ENCODE data around the gene GRIK4.

The GRIK4 gene

GRCh38 chr11:120675171-120675570 is 163.6 kb downstream of the GRIK4 start:
- no peak for DNase-seq (ENCODE audit: low read depth in 2 of 2)

GRCh38 chr11:120676991-120677390 is 165.4 kb downstream of the GRIK4 start:
- DNase-seq (ENCODE audit: low read depth in 2 of 2) = no peak

DNA sequence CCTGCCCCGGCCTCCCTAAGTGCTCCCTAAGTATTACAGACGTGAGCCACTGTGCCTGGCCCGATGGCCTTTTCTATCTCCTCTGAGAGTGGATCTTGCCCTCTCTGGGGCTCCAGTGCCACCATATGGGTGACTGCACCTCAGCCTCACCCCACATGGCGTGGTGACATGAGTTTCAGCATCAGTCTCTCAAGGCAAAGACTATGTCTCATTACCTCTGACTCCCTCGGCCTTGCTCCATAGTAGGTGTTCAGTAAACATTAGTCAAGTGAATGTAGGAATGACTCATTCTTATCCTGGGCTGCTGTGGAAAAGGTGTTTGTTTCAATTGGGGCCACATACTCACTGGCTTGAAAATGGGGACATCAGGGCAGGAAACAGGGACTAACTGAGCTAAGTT is 168.8 kb downstream of the GRIK4 start:
- no peak for DNase-seq (ENCODE audit: low read depth in 2 of 2)

DNA sequence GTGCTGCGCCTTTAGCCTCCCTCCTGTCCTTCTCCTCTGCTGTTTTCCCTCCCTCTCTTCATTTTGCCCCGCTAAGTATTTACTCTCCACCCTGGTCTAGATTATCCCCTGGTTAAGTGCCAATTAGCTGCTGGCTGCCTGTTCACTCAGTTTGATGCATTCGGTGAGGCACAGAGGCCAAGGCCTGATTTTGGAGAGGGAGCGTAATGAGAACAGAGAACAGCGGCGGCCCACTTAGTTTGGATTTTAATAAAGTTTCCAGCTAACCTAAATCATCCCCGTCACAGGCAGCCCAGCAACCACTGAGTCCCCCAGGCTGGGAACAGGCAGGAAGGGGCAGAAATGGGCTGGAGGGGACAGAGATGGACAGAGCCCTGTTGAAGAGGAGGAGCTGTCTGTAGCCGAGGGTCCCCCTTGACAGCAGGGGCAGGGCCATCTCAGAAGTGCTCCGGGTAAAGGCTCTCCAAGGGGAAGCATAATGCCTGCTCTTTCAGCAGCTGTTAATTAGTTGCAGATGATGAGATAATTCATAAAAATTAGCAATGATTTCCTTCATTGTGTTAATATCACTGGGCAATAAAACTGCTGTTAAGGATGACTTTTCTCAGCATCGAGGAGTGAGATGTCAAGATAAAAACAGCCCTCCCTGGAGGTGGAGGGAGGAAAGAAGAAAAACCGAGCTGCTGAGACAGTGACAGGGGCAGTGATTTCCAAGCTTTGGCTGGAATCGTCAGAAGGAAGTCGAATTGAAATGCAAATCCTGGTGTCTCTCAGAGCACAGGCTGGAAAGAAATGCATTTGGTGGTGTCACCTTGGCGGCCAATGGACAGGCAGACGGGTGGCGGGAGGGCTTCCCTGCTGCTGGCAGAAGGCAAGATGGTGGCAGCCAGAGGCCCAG is 170.1 kb downstream of the GRIK4 start:
- no peak for DNase-seq (ENCODE audit: low read depth in 2 of 2)

DNA sequence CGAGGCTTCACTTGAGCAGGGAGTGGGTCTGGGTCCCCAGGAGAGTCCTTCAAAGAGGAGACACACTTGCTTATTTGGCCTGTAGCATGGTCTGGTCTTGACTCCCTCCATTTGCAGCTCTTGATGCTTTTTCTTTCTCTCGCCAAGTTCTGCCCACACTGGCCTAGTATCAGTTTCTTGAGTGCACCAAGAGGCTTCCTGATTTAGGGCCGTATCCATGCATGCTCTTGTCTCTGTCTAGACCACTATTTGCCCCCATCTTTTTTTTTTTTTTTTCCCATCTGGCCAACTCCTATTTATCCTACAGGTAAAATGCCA is 170.7 kb downstream of the GRIK4 start:
- no peak for DNase-seq (ENCODE audit: low read depth in 2 of 2)

- peak in 1 of 2 experiments; percentile 16 for DNase-seq (ENCODE audit: low read depth in 2 of 2)
These were observed 171.3 kb downstream of the GRIK4 start for GRCh38 chr11:120682866-120683265.

- no peak for DNase-seq (ENCODE audit: low read depth in 2 of 2)
These were observed 175.0 kb downstream of the GRIK4 start for GRCh38 chr11:120686516-120686915.

DNA sequence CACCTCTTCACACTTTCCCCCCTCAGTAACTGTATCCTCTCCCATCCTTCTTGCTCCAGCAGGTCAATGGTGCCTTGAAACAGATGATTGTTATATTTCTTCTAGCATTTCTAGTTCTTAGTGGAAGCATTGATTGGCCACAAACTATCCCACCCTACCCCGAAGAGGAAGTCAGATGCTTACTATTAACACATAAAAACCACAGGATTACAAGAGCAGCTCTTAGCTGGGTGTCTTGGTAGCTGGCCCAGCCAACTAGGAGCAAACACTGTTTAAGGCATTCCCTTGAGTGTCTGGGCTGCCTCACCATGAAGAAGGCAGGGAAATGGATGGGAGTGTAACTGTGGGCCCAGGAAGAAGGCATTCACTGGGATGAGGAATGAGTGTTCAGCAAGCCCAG is 176.6 kb downstream of the GRIK4 start:
- no peak for DNase-seq (ENCODE audit: low read depth in 2 of 2)

- no peak for DNase-seq (ENCODE audit: low read depth in 2 of 2)
These were observed 178.2 kb downstream of the GRIK4 start for GRCh38 chr11:120689596-120690275.

- DNase-seq (ENCODE audit: low read depth in 2 of 2) = no peak
These were observed 178.9 kb downstream of the GRIK4 start for GRCh38 chr11:120690406-120690805.

DNA sequence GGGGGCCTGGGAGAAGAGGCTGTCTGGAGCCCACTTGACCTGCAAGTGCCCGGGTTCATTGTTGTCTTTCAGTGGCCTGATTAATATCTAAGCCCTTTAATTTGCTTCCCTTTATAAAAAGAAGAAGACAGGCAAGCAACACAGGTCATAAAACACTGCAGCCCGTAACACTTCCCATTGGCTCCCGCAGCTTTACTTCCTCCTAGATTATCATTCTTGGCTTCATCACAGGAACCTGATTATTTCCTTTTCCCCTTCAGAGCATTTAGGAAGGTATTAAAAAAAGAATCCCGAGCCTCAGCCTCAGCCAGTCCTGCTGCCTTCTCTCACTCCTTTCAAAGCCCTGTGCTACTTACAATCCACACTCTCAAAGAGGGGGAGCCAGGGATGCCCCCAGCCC is 183.2 kb downstream of the GRIK4 start:
- no peak for DNase-seq (ENCODE audit: low read depth in 2 of 2)

- DNase-seq (ENCODE audit: low read depth in 2 of 2) = no peak
These were observed 183.9 kb downstream of the GRIK4 start for GRCh38 chr11:120695426-120695825.

DNA sequence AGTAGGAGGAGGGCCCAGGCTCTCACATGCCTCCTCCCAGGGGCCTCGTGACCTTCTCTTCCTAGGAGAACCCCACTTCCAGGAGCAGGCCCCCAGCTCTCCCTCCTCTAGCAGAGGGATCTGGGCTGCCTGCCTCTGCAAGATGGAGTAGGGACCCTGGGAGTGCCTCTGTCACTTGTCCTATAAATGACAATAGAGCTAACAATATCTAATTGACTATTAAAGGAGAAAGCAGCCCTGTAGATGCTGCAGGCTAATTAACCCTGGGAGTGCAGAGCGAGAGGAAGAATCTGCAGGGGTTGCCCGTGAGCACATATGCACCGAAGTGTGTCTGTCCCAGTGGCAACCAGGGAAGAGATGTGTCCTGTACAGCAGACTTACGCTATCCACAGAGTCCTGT is 184.4 kb downstream of the GRIK4 start:
- no peak for DNase-seq (ENCODE audit: low read depth in 2 of 2)

DNA sequence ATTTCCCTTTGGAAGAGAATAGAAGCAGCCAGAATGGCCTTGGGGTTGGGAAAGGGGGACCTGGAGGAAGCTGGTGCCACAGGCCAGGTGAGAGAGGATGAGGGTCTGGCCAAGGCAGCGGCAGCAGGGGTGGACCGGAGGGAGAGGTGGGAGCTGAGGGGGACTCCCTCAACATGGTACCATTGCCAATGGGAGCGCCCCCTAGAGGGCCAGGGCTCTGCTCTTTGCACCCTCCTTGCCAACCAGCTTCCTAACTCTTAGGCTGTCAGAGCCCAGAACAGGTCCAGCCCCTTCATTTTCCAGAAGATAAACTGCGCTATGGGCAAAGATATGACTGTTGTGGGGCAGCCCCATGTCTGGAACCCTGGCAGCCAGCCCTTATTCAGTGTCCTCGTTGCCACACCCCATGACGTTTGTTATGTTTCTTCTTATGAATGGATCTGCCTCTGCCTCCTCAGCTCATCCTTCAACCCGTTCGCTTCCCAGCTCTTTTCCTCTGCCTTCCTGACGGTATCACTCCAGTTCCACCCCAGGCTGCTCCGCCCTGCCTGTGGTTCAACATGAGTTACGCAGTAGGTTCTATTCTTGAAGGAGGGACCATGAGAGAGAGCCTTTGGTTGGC is 185.2 kb downstream of the GRIK4 start:
- no peak for DNase-seq (ENCODE audit: low read depth in 2 of 2)

DNA sequence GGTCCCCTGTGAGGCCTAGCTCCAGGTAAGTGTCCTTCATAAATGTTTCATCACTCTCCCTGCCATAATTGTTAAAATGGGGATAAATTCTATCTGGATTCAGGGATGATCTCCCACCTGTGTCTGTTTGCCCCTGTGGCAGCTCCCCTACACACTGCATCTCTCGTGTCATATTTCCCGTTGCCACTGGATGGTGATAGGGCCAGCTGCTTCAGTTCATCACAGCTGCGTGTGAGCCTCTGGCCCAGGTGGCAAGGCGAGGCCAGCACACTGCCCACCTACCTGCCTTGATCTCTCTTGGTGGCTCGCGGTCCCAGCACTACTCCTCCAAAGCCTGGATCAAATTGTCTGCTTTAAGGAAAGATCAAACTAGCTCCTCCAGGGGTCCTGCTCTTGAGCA is 187.4 kb downstream of the GRIK4 start:
- DNase-seq (ENCODE audit: low read depth in 2 of 2) = no peak

DNA sequence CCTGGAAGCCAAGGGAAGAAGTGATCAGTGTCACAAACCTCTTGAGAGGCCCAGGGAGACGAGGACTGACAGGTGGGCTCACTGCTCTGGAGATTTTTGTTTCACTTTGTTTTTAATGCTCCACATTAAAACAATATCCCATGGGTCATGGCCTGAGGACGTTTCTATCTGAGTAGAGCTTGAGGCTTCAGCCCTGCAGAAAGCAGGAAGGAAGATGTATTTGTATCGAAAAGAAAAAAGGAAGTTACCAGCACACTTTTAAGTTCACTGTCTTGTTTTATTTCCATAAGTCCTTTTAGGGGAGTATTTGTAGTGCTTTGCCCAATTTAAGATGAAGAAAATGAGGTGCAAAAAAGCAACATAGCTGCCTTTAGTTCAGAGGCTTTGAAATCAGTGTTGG is 191.1 kb downstream of the GRIK4 start:
- DNase-seq (ENCODE audit: low read depth in 2 of 2) = no peak

DNA sequence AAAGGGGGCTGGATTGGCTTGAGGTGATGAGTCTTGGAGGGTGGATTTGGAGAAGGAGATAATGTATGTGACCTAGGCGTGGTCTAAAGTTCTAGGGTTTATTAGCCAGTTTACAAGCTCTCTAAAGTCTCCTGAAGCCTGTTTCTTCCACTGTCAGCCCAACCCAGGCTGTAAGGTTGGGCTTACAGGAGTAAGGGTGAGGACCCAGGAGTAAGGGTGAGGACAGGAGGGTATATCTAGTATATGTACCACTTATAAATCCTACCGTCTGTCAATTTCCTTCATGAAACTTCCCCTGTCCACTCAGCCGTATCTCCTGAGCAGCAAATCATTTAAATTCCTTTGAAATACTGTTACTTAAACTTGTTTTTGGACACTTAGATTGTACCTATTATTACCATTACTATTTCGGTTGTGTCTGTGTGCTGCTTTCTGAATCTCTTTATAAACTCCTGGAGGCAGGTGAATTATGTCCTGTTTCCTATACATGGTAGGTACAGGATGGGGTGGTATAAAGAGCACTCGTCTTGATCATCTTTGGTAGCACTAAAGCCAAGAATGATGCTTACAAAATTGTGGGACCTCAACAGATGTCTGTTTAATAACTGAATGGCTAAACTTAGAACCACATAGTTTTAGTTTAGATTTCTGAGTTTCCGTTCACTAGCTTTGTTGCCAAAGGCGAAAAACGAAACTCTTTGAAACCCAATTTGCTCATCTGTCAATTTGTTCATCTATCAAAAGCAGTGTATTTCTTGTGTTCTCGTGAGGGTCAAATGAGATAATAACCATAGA is 192.0 kb downstream of the GRIK4 start:
- DNase-seq (ENCODE audit: low read depth in 2 of 2) = no peak

- DNase-seq (ENCODE audit: low read depth in 2 of 2) = no peak
These were observed 192.8 kb downstream of the GRIK4 start for GRCh38 chr11:120704256-120704750.

GRCh38 chr11:120706257-120706656 is 194.7 kb downstream of the GRIK4 start:
- DNase-seq (ENCODE audit: low read depth in 2 of 2) = no peak

DNA sequence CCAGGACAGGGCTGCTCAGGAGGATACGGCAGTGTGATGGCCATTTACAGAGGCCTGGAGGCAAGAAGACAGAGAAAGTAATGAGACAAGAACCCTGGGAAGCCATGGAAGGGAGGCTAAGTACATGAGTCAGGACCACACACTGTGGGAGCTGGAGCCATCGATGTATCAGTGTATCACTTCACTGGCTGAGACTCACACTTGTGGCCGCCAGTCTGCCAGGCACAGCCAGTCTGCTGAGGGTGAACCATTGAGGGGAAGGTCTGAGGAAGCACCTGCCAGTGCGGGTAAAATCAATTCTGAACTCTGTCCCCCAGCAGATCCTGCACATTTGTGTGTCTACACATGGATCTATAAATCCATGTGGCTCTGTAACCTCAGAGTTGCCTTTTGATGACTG is 195.6 kb downstream of the GRIK4 start:
- no peak for DNase-seq (ENCODE audit: low read depth in 2 of 2)

DNA sequence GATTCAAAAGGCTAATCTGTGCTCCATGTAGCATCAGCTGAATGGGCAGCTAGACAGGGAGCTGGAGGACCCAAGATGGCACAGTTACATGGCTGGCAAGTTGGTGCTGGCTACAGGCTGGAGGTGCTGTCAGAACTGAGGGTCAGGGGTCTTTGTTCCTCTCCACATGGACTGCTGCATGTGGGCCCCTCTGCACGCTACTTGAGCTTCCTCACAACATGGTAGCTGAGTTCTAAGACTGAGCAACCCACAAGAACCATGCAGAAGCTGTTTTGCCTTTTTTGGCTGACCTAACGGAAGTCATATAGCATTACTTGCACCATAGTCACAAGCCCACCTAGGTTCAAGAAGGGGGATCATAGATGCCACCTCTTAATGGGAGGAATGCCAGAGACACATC is 196.1 kb downstream of the GRIK4 start:
- DNase-seq (ENCODE audit: low read depth in 2 of 2) = no peak
